Mesenchymal stem cell (in vitro differentiated cells and primary cell): ENCODE measurements around the gene CPM.

Experiments
- DNase-seq: peaks from one replicate; pipeline ENCODE4 v3.0.0-alpha.2; 2013
- H2AFZ ChIP-seq: one replicate; pipeline ENCODE4 v1.6.1; 2013; ENCODE audit warnings: low read depth, mild to moderate bottlenecking, control low read depth, inconsistent platforms, low read length, moderate library complexity
- H2AK5ac ChIP-seq: 2 replicates; pipeline ENCODE4 v1.6.1; 2013; ENCODE audit warnings: low read length, moderate library complexity, mild to moderate bottlenecking, inconsistent platforms; ENCODE audit not compliant: severe bottlenecking
- H2BK120ac ChIP-seq: one replicate; pipeline ENCODE4 v1.6.1; 2013; ENCODE audit warnings: low read depth, mild to moderate bottlenecking, inconsistent platforms, low read length, moderate library complexity
- H2BK12ac ChIP-seq, 2 experiments: one replicate each; pipeline ENCODE4 v1.6.1; 2013; ENCODE audit warnings: inconsistent platforms in 2 of 2, low read length in 2 of 2, mild to moderate bottlenecking in 2 of 2, moderate library complexity in 2 of 2, control low read depth in 1 of 2
- H2BK15ac ChIP-seq: one replicate; pipeline ENCODE4 v1.6.1; 2013; ENCODE audit warnings: mild to moderate bottlenecking, low read depth, inconsistent platforms; ENCODE audit not compliant: poor library complexity, severe bottlenecking
- H2BK5ac ChIP-seq: 2 replicates; pipeline ENCODE4 v1.6.1; 2013; ENCODE audit warnings: low read depth, mild to moderate bottlenecking, low read length, control low read depth, inconsistent platforms; ENCODE audit not compliant: poor library complexity, severe bottlenecking
- H3K14ac ChIP-seq, 2 experiments: one replicate each; pipeline ENCODE4 v1.6.1; 2013; ENCODE audit warnings: inconsistent platforms in 2 of 2, low read length in 2 of 2, control low read depth in 1 of 2, mild to moderate bottlenecking in 1 of 2, moderate library complexity in 1 of 2
- H3K18ac ChIP-seq, 2 experiments: one replicate each; pipeline ENCODE4 v1.6.1; 2013; ENCODE audit warnings: inconsistent platforms in 2 of 2, low read length in 2 of 2, control low read depth in 1 of 2, low read depth in 1 of 2, mild to moderate bottlenecking in 1 of 2
- H3K23ac ChIP-seq, 2 experiments: one replicate each; pipeline ENCODE4 v1.6.1; 2013; ENCODE audit warnings: inconsistent platforms in 2 of 2, low read length in 2 of 2, mild to moderate bottlenecking in 2 of 2, moderate library complexity in 2 of 2, control low read depth in 1 of 2
- H3K27ac ChIP-seq: 2 replicates; pipeline ENCODE4 v1.5.1; 2013; ENCODE audit warnings: mild to moderate bottlenecking, moderate library complexity, low read length, control low read depth, inconsistent platforms; ENCODE audit not compliant: poor library complexity, severe bottlenecking
- H3K27me3 ChIP-seq, 2 experiments: 2 replicates each; pipeline versions ENCODE4 v1.6.1 to v1.7.0; 2013; ENCODE audit warnings: low read length in 2 of 2, mild to moderate bottlenecking in 2 of 2, moderate library complexity in 2 of 2, control low read depth in 1 of 2, inconsistent platforms in 1 of 2; ENCODE audit not compliant: control insufficient read depth in 1 of 2, insufficient read depth in 1 of 2
- H3K36me3 ChIP-seq, 2 experiments: 2 replicates each; pipeline versions ENCODE4 v1.6.1 to v1.7.0; 2013; ENCODE audit warnings: low read length in 2 of 2, control low read depth in 1 of 2, inconsistent platforms in 1 of 2, low read depth in 1 of 2, mild to moderate bottlenecking in 1 of 2; ENCODE audit not compliant: insufficient read depth in 2 of 2, control insufficient read depth in 1 of 2
- H3K4ac ChIP-seq, 2 experiments: one replicate each; pipeline ENCODE4 v1.6.1; 2013; ENCODE audit warnings: inconsistent platforms in 2 of 2, low read length in 2 of 2, mild to moderate bottlenecking in 2 of 2, moderate library complexity in 2 of 2, control low read depth in 1 of 2, low read depth in 1 of 2
- H3K4me1 ChIP-seq: 2 replicates; pipeline ENCODE4 v1.6.1; 2013; ENCODE audit warnings: low read depth, low read length, control low read depth; ENCODE audit not compliant: control insufficient read depth, insufficient read depth
- H3K4me2 ChIP-seq: 2 replicates; pipeline ENCODE4 v1.6.1; 2013; ENCODE audit warnings: low read length, mild to moderate bottlenecking, inconsistent platforms; ENCODE audit not compliant: poor library complexity, severe bottlenecking
- H3K4me3 ChIP-seq, 2 experiments: 2 replicates each; pipeline versions ENCODE4 v1.5.1 to v1.7.0; 2013; ENCODE audit warnings: low read length in 2 of 2, mild to moderate bottlenecking in 2 of 2, control low read depth in 1 of 2, low read depth in 1 of 2; ENCODE audit not compliant: insufficient read depth in 1 of 2
- H3K79me1 ChIP-seq: replicated peaks from 2 replicates; pipeline ENCODE4 v1.6.1; 2013; ENCODE audit warnings: mild to moderate bottlenecking, control low read depth, low read length, inconsistent platforms; ENCODE audit not compliant: poor library complexity, severe bottlenecking
- H3K9ac ChIP-seq: 2 replicates; pipeline ENCODE4 v1.7.0; 2013; ENCODE audit warnings: mild to moderate bottlenecking, low read length, moderate library complexity
- H3K9me3 ChIP-seq: 2 replicates; pipeline ENCODE4 v1.7.0; 2013; ENCODE audit warnings: mild to moderate bottlenecking, low read length; ENCODE audit not compliant: control insufficient read depth
- H4K8ac ChIP-seq: one replicate; pipeline ENCODE4 v1.6.1; 2013; ENCODE audit warnings: inconsistent platforms, mild to moderate bottlenecking, low read length, moderate library complexity
- H4K91ac ChIP-seq: one replicate; pipeline ENCODE4 v1.6.1; 2013; ENCODE audit warnings: mild to moderate bottlenecking, low read length, inconsistent platforms
- WGBS: methylation state at CpG from one replicate; pipeline ENCODE4 v1.1.7; 2013; ENCODE audit warnings: mixed read lengths; 5-methylcytosine and 5-hydroxymethylcytosine counted together

CPM gene

GRCh38 chr12:68877583-68877982 lies 55.4 kb downstream of the CPM start:
- no peak overlapping the region for H3K9ac ChIP-seq
- H2BK5ac ChIP-seq: no peak overlapping the region
- H3K79me1 ChIP-seq: no peaks in the 10 kb centered on the region
- H3K27ac ChIP-seq: no peak overlapping the region
- H3K4ac ChIP-seq: no peak overlapping the region
- H3K4me1 ChIP-seq: no peaks in the 10 kb centered on the region
- no peak overlapping the region for H3K4me3 ChIP-seq
- H2BK12ac ChIP-seq: no peak overlapping the region
- H4K91ac ChIP-seq: no peak overlapping the region
- H3K27me3 ChIP-seq: no peaks in the 10 kb centered on the region
- no peak overlapping the region for H2BK15ac ChIP-seq
- H2AFZ ChIP-seq: no peak overlapping the region
- no peak overlapping the region for H4K8ac ChIP-seq
- no peak for DNase-seq
- WGBS: no CpG with 5 or more reads among the region's 4 CpGs
- no peak overlapping the region for H3K23ac ChIP-seq
- H3K18ac ChIP-seq: no peak overlapping the region
- no peak overlapping the region for H2BK120ac ChIP-seq
- peaks cover 4% of the 10 kb centered on the region for H3K9me3 ChIP-seq
- no peak overlapping the region for H3K4me2 ChIP-seq
- H3K36me3 ChIP-seq: no peaks in the 10 kb centered on the region
- H2AK5ac ChIP-seq: no peak overlapping the region
- H3K14ac ChIP-seq: no peak overlapping the region

- Histone ChIP-seq H3K4me3 (no peak overlapping the region), H2BK120ac (no peak overlapping the region), H3K36me3 (no peaks in the 10 kb centered on the region), H4K91ac (no peak overlapping the region), H2BK5ac (no peak overlapping the region), H3K18ac (no peak overlapping the region), H2BK12ac (no peak overlapping the region), H3K4me2 (no peak overlapping the region), H3K4ac (no peak overlapping the region), H2AK5ac (no peak overlapping the region), H3K27me3 (no peaks in the 10 kb centered on the region), H3K27ac (no peak overlapping the region), H3K4me1 (no peaks in the 10 kb centered on the region), H3K14ac (no peak overlapping the region), H2AFZ (no peak overlapping the region), H3K9me3 (peaks cover 4% of the 10 kb centered on the region), H4K8ac (no peak overlapping the region), H3K23ac (no peak overlapping the region), H3K9ac (no peak overlapping the region), H2BK15ac (no peak overlapping the region), H3K79me1 (no peaks in the 10 kb centered on the region)
- WGBS: 83% methylated on average over 4 of the region's 4 CpGs
- no peak for DNase-seq
These were observed 56.5 kb downstream of the CPM start for GRCh38 chr12:68876461-68876860.

GRCh38 chr12:68873316-68873715 lies 59.7 kb downstream of the CPM start:
- H3K4me1 ChIP-seq: no peaks in the 10 kb centered on the region
- H2AK5ac ChIP-seq: no peak overlapping the region
- H2BK120ac ChIP-seq: no peak overlapping the region
- H3K4me3 ChIP-seq: no peak overlapping the region
- no peak for DNase-seq
- 100% methylated on average over 4 of the region's 4 CpGs for WGBS
- no peak overlapping the region for H3K27ac ChIP-seq
- no peak overlapping the region for H2AFZ ChIP-seq
- H3K9ac ChIP-seq: no peak overlapping the region
- H2BK12ac ChIP-seq: no peak overlapping the region
- H3K36me3 ChIP-seq: peaks cover 0 to 6% of the 10 kb centered on the region in 2 experiments
- H4K91ac ChIP-seq: no peak overlapping the region
- H3K79me1 ChIP-seq: no peaks in the 10 kb centered on the region
- H3K27me3 ChIP-seq: no peaks in the 10 kb centered on the region
- H3K4ac ChIP-seq: no peak overlapping the region
- no peak overlapping the region for H3K23ac ChIP-seq
- peaks cover 4% of the 10 kb centered on the region for H3K9me3 ChIP-seq
- no peak overlapping the region for H3K4me2 ChIP-seq
- no peak overlapping the region for H2BK5ac ChIP-seq
- no peak overlapping the region for H4K8ac ChIP-seq
- no peak overlapping the region for H3K14ac ChIP-seq
- no peak overlapping the region for H2BK15ac ChIP-seq
- H3K18ac ChIP-seq: no peak overlapping the region

GRCh38 chr12:68871921-68872320 lies 61.0 kb downstream of the CPM start:
- Histone ChIP-seq H3K18ac (no peak overlapping the region), H3K4ac (no peak overlapping the region), H3K27me3 (no peaks in the 10 kb centered on the region), H2BK120ac (no peak overlapping the region), H4K91ac (no peak overlapping the region), H3K27ac (no peak overlapping the region), H2AK5ac (no peak overlapping the region), H2BK15ac (no peak overlapping the region), H2BK5ac (no peak overlapping the region), H4K8ac (no peak overlapping the region), H3K4me3 (no peak overlapping the region), H3K36me3 (peaks cover 0 to 6% of the 10 kb centered on the region in 2 experiments), H3K23ac (no peak overlapping the region), H2BK12ac (no peak overlapping the region), H3K79me1 (no peaks in the 10 kb centered on the region), H2AFZ (no peak overlapping the region), H3K9ac (no peak overlapping the region), H3K4me1 (no peaks in the 10 kb centered on the region), H3K9me3 (no peaks in the 10 kb centered on the region), H3K14ac (no peak overlapping the region), H3K4me2 (no peak overlapping the region)
- no peak for DNase-seq
- 81% methylated on average over 4 of the region's 6 CpGs for WGBS
